GM20431 (cell line): Measurements from ENCODE around the gene HYAL2.

ENCODE experiments used
- in situ Hi-C: fragments of 300-500 bp; cut with MseI, MboI; formaldehyde crosslinking; loops from one replicate; pipeline ENCODE4 v1.15.0; 2020; ENCODE audit warnings: low sequenced_read_pairs; ENCODE audit not compliant: unreplicated experiment

Gene HYAL2

DNA sequence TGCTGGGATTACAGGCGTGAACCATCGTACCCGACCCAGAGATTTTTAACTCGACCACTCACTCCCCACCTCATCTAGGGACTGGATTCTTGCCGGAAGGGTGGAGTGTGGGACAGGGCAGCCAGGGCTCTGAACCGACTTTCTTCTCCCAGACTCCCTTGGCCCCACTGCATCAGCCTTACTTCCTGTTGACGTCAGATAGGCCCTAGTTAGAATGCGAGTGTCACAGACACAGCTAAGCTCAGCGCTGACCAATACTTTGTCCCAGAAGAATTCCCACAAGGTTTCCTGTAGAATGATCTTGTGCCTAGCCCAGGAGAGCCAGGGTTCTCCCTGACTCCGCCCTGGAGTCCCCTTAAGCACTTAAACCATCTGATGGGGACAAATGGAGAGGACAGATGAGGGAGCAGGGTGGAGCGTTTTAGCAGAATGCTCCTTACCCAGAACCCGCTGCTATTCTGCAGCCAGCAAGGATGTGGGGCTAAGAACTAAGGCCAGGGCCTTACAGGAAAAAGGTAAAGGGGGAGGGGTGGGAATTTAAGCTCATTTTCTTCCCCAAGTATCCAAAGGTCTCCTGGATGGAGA lies 11.3 kb upstream of the HYAL2 start:
- in situ Hi-C loops, result no loop called here

- in situ Hi-C loops, result no loop called here
Observed at GRCh38 chr3:50331364-50331907, 8.9 kb upstream of the HYAL2 start.

DNA sequence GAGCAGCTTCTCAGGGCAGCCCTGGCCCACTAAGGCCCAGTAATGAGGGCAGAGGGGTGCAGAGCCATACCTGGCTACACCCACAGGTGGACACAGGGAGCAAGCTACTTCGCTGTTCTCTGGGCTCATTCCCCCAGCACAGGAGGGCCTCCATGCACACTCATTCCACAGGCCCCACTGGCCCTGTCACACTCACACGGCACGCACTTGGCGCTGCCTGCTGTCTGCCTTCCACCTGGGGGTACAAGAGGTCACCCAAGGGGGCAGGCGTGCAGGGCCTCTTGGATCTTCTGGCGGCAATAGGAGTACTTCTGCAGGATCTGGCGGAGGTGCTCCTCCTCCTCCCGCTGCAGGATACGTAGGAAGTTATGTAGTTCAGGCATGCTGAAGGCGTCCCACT lies 7.8 kb upstream of the HYAL2 start:
- in situ Hi-C loops, result no loop called here

GRCh38 chr3:50327943-50328691 lies 5.6 kb upstream of the HYAL2 start, which contains the start of gene TUSC2:
TUSC2 (minus strand) TSS chr3:50328223; CDS start chr3:50328099, 124 bp downstream.
- in situ Hi-C loops, result no loop called here

- in situ Hi-C loops, result no loop called here
Observed at GRCh38 chr3:50327129-50327528, 4.6 kb upstream of the HYAL2 start.

GRCh38 chr3:50326182-50326541 lies 3.6 kb upstream of the HYAL2 start:
- in situ Hi-C loops, result no loop called here

GRCh38 chr3:50325497-50326181 lies 3.1 kb upstream of the HYAL2 start:
- in situ Hi-C loops, result no loop called here

- in situ Hi-C loops, result no loop called here
Observed at GRCh38 chr3:50325113-50325480, 2.6 kb upstream of the HYAL2 start.

DNA sequence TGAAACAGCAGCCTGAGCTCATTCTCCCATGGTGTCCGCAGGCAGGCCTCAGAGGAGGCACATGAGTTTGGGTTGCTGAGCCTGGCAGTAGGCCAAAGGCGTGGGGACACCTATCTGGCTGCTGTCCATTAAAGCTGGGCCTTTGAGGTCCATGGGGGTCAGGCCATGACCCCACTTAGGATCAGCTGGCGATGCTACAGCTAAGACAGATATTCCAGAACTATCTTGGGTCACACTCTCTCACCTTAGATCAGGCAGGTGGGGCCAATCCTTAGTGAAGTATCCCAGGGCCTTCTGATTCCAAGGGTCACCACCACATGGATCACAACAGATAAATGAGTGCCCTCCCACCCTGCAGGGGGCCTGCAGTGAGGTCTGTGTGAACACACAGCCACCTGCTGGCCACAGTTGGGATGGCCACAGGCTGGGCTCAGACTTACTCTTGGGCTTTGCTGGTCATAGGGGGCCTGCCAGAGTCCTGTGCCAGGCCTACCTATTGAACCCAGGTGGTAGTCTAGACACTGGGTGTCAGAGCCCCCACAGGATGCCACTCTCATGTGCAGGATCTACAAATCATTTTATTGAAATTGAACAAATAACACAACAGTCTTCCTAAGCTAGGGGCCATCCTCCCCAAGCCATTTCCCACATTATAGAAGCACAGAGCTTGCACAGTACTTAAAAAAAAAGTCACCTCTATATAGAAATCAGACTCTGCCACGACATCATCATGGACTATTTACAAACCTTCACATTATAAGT lies 2.0 kb upstream of the HYAL2 start:
- in situ Hi-C loops, result no loop called here

GRCh38 chr3:50323614-50324199 lies 1.2 kb upstream of the HYAL2 start:
- in situ Hi-C loops, result no loop called here

DNA sequence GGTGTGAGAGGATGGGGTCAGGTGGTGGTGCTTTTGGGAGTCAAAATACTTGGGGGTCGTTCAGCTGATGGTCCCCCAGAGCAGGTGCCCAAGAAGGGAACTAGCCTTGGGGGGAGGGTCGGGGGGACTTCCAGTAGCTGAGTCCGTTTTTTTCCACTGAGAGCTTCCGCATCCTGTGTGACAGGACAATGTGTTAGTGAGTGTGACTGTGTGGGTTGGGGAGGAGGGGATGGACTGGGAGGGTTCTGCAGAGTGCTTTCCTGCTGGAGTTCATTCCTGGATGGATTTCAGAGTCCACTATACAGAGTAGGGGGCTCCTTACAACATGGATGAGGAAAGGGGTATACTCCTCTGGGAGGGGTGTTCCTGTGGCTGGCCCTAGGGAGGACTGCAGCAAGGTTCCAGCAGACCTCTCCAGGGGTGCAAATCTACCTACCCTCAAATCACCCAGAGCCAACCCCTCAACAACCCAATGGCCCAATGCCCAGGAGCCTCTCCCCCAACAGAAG lies 601 bp upstream of the HYAL2 start:
- in situ Hi-C loops, result no loop called here

DNA sequence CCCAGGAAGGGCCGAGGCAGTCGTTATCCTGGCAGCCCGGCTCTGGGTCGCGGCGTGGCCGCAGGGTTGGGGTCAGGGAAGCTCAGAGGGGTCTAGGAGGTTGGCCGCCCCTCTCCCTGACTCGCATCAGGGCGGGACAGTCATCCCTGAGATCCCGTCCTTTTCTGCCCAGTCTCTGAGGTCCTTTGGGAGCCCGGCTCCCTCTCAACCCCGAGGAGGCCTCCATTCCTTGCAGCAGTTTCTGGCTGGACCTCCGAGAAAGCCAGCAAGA lies 495 bp downstream of the HYAL2 start:
- in situ Hi-C loops, result no loop called here

GRCh38 chr3:50321336-50322114 lies 1.0 kb downstream of the HYAL2 start:
- in situ Hi-C loops, result no loop called here

DNA sequence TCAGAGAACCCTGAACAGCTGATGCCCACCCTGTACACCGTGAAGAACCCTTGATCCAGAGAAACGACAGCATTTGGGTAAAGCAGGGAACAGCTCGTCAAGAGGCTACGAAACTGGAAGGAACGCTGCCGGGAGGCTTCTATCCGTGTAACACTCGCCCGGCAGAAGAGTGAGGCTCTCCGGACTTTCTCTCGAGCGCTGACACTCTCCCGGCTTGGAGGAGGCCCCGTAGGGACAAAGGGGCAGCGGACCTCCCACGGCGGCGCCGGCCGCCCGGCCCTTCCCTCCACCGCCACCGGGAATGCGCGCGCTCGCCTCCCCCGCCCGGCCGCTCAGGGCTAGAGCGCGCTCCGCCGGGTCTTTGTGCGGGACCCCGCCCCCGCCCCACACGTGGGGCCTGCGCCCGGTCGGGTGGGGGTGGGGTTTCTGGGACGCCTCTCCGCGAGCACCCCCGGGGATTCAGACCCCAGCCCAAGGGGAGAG lies 1.7 kb downstream of the HYAL2 start:
- in situ Hi-C loops, result no loop called here

- in situ Hi-C loops, result no loop called here
Observed at GRCh38 chr3:50319894-50320625, 2.5 kb downstream of the HYAL2 start.

GRCh38 chr3:50319181-50319893 lies 3.2 kb downstream of the HYAL2 start:
- in situ Hi-C loops, result no loop called here

GRCh38 chr3:50318615-50319014 lies 3.9 kb downstream of the HYAL2 start:
- in situ Hi-C loops, result no loop called here

DNA sequence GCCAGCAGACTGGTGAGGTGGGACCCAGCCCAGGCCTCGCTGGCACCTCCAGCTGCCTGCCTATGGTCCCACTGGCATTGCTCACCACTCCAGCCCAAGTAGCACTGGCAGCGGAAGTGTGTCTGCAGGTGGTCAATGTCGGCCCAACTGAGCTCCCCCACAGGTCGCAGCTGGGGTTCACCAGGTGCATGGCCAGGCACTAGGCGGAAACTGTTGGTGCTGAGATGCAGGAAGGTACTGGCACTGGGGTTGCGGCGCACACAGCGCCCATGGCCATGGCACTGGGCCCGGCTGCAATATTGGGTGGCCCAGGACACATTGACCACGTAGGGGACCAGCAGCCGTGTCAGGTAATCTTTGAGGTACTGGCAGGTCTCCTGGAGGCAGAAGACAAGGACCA lies 4.4 kb downstream of the HYAL2 start:
- in situ Hi-C loops, result no loop called here
